Caco-2 (cell line): ENCODE data around the gene GPX4. TPM values are rescaled to one million over a fixed set of nuclear protein-coding genes. Genes with fewer than 3 reads are reported as not detected.
A peak's percentile ranks its signal among the peaks of the same experiment; 100 is the strongest.

Experiments used
- BruUV-seq: library from RNA; stranded (reverse); fragments of 400-500 nt; replicated peaks from 2 replicates; lab custom pipeline; 2021; lab: Mats Ljungman, UMichigan
- CTCF ChIA-PET: fragments of 300-600 bp; sonication (Branson Sonifier 250); formaldehyde crosslinking; loops from one replicate; lab custom pipeline; 2022; ENCODE audit warnings: antibody characterized with exemption; lab: Charles Lee
- POLR2A ChIA-PET: fragments of 300-600 bp; sonication (Branson Sonifier 250); formaldehyde crosslinking; loops from one replicate; lab custom pipeline; 2022; ENCODE audit warnings: antibody characterized with exemption; lab: Charles Lee
- DNase-seq, 2 experiments: peaks; one replicate each; pipeline versions ENCODE4 v3.0.0 to v3.0.0-alpha.2; 2020 to 2022
- H3K27me3 ChIP-seq: replicated peaks from 2 replicates; pipeline ENCODE4 v1.6.0; 2011; ENCODE audit warnings: low read length; ENCODE audit not compliant: control insufficient read depth, insufficient read depth
- H3K36me3 ChIP-seq: 2 replicates; pipeline ENCODE4 v1.5.1; 2011; ENCODE audit warnings: low read length; ENCODE audit not compliant: control insufficient read depth, insufficient read depth
- H3K4me1 ChIP-seq: fragments of 250-450 bp; sonication (Bioruptor Pico); 2 replicates; pipeline ENCODE4 v1.5.1; 2020; ENCODE audit warnings: mild to moderate bottlenecking
- H3K4me3 ChIP-seq: 2 replicates; pipeline ENCODE4 v1.5.1; 2011; ENCODE audit warnings: low read depth, mild to moderate bottlenecking, control low read depth, low read length
- H3K9me3 ChIP-seq: fragments of 250-450 bp; sonication (Bioruptor Pico); 2 replicates; pipeline ENCODE4 v1.5.1; 2020; ENCODE audit warnings: mild to moderate bottlenecking, moderate library complexity
- H3K27ac Mint-ChIP-seq: one replicate; pipeline ENCODE4 v1.8.0; 2022; ENCODE audit warnings: mixed read lengths; ENCODE audit not compliant: unreplicated experiment
- H3K27me3 Mint-ChIP-seq: one replicate; pipeline ENCODE4 v1.8.0; 2022; ENCODE audit warnings: mixed read lengths; ENCODE audit not compliant: insufficient read depth, unreplicated experiment
- H3K36me3 Mint-ChIP-seq: one replicate; pipeline ENCODE4 v1.8.0; 2022; ENCODE audit warnings: mild to moderate bottlenecking, mixed read lengths; ENCODE audit not compliant: insufficient read depth, unreplicated experiment
- H3K4me1 Mint-ChIP-seq: one replicate; pipeline ENCODE4 v1.8.0; 2022; ENCODE audit warnings: low read depth, mixed read lengths; ENCODE audit not compliant: unreplicated experiment
- H3K4me3 Mint-ChIP-seq: one replicate; pipeline ENCODE4 v1.8.0; 2022; ENCODE audit warnings: mild to moderate bottlenecking, moderate library complexity, mixed read lengths; ENCODE audit not compliant: unreplicated experiment
- H3K9me3 Mint-ChIP-seq: one replicate; pipeline ENCODE4 v1.8.0; 2022; ENCODE audit warnings: mixed read lengths; ENCODE audit not compliant: unreplicated experiment
- CTCF ChIP-seq, 2 experiments: fragments of 200-600 bp in 1 of 2; IDR thresholded peaks; 1 replicate in 1 of 2; 2 replicates in 1 of 2; pipeline versions ENCODE4 v1.5.1 to v1.8.0; 2011 to 2022; ENCODE audit warnings: antibody characterized with exemption in 1 of 2, control low read depth in 1 of 2, inconsistent platforms in 1 of 2, low read depth in 1 of 2, low read length in 1 of 2, mild to moderate bottlenecking in 1 of 2, moderate library complexity in 1 of 2; ENCODE audit not compliant: insufficient read depth in 1 of 2, severe bottlenecking in 1 of 2, unreplicated experiment in 1 of 2
- intact Hi-C: fragments of 100-400 bp; cut with micrococcal nuclease; formaldehyde crosslinking; loops from one replicate; pipeline ENCODE4 v1.10.0; 2022; ENCODE audit not compliant: unreplicated experiment
- total RNA-seq: library from RNA; stranded (reverse); gene quantifications from 2 replicates; pipeline ENCODE4 v1.2.3, GENCODE V29; 2022

Gene GPX4
- total RNA-seq, 1 experiment from 2014 or later = 500 TPM

GRCh38 chr19:1093811-1094553, 9.8 kb upstream of the GPX4 start:
- Mint-ChIP-seq H3K4me1 (peaks cover 15% of the 10 kb centered on the region), H3K27ac (peak overlapping the region; percentile 85), H3K36me3 (peaks cover 41% of the 10 kb centered on the region), H3K27me3 (no peaks in the 10 kb centered on the region), H3K9me3 (no peaks in the 10 kb centered on the region), H3K4me3 (peak overlapping the region; percentile 91)
- no peak for DNase-seq
- Histone ChIP-seq H3K9me3 (no peaks in the 10 kb centered on the region), H3K4me3 (peak overlapping the region; percentile 99), H3K36me3 (no peaks in the 10 kb centered on the region), H3K27me3 (no peaks in the 10 kb centered on the region), H3K4me1 (peaks cover 23% of the 10 kb centered on the region)
- ChIA-PET CTCF (interaction anchor here (0.7 kb wide), 1 partner anchor 151 kb away, joined by 3 read pairs; no protein-coding TSS in a partner anchor), POLR2A (no interaction called here)
- no TSS peak for BruUV-seq
- TF ChIP-seq CTCF (IDR thresholded peaks at IDR 0.05; ENCODE audit: insufficient read depth in 1 of 2, low read depth in 1 of 2, low read length in 1 of 2, severe bottlenecking in 1 of 2, unreplicated experiment in 1 of 2) = no peak
- intact Hi-C loops = no loop called here

- DNase-seq = no peak
- no peaks in the 10 kb centered on the region for H3K27me3 ChIP-seq
- no peaks in the 10 kb centered on the region for H3K9me3 Mint-ChIP-seq
- CTCF ChIA-PET = interaction anchor here (0.7 kb wide), 1 partner anchor 150 kb away, joined by 3 read pairs; no protein-coding TSS in a partner anchor
- no peak for TF ChIP-seq CTCF (IDR thresholded peaks at IDR 0.05; ENCODE audit: insufficient read depth in 1 of 2, low read depth in 1 of 2, low read length in 1 of 2, severe bottlenecking in 1 of 2, unreplicated experiment in 1 of 2)
- POLR2A ChIA-PET = no interaction called here
- peak overlapping the region; percentile 99 for H3K4me3 ChIP-seq
- peak overlapping the region; percentile 85 for H3K27ac Mint-ChIP-seq
- H3K36me3 Mint-ChIP-seq = peaks cover 39% of the 10 kb centered on the region
- no peaks in the 10 kb centered on the region for H3K36me3 ChIP-seq
- H3K4me1 Mint-ChIP-seq = peaks cover 17% of the 10 kb centered on the region
- H3K4me1 ChIP-seq = peaks cover 27% of the 10 kb centered on the region
- intact Hi-C loops = no loop called here
- TSS peak; percentile 43 for BruUV-seq
- no peaks in the 10 kb centered on the region for H3K9me3 ChIP-seq
- peak overlapping the region; percentile 91 for H3K4me3 Mint-ChIP-seq
- no peaks in the 10 kb centered on the region for H3K27me3 Mint-ChIP-seq
Observed at GRCh38 chr19:1094655-1094977, 9.2 kb upstream of the GPX4 start.

- intact Hi-C loops = loop anchor here (1.0 kb wide), 1 partner anchor 8 kb away; the partner anchor contains the start of gene GPX4
- peaks cover 27% of the 10 kb centered on the region for H3K4me1 ChIP-seq
- H3K27me3 ChIP-seq = no peaks in the 10 kb centered on the region
- ChIA-PET POLR2A (no interaction called here), CTCF (no interaction called here)
- no peaks in the 10 kb centered on the region for H3K36me3 ChIP-seq
- Mint-ChIP-seq H3K27me3 (no peaks in the 10 kb centered on the region), H3K4me3 (peak within 1 kb of the TSS; percentile 91), H3K4me1 (peaks cover 17% of the 10 kb centered on the region), H3K36me3 (peaks cover 39% of the 10 kb centered on the region), H3K9me3 (no peaks in the 10 kb centered on the region), H3K27ac (peak within 1 kb of the TSS; percentile 85)
- DNase-seq = peak; percentile 95 to 97
- TF ChIP-seq CTCF (IDR thresholded peaks at IDR 0.05; ENCODE audit: insufficient read depth in 1 of 2, low read depth in 1 of 2, low read length in 1 of 2, severe bottlenecking in 1 of 2, unreplicated experiment in 1 of 2) = no peak
- BruUV-seq = no TSS peak
- peak within 1 kb of the TSS; percentile 99 for H3K4me3 ChIP-seq
- H3K9me3 ChIP-seq = no peaks in the 10 kb centered on the region
Observed at GRCh38 chr19:1094978-1095701, 8.7 kb upstream of the GPX4 start, which contains the start of gene POLR2E. Gene POLR2E, minus strand, starts transcription at chr19:1095375. Its CDS starts 60 bp downstream, at chr19:1095315.
